OCI-LY1 (cell line): ENCODE measurements around the gene ABR.
"Not testable (repeated sequence)": the region's sequence is repeated elsewhere in the genome, so short reads cannot be mapped to it uniquely, and the experiment has no call there.

Experiments
- H2AFZ ChIP-seq: fragments of 200-600 bp; sonication (generic), shearing (Covaris generic); 2 replicates; pipeline ENCODE4 v1.6.0; 2014; ENCODE audit warnings: antibody characterized with exemption, mild to moderate bottlenecking, low read length
- H3F3A ChIP-seq: fragments of 200-600 bp; sonication (generic), shearing (Covaris generic); 2 replicates; pipeline ENCODE4 v1.6.0; 2014; ENCODE audit warnings: mild to moderate bottlenecking, antibody characterized with exemption, low read length, moderate library complexity; ENCODE audit not compliant: insufficient read depth
- H3K27ac ChIP-seq: fragments of 200-600 bp; sonication (generic); 2 replicates; pipeline ENCODE4 v1.5.1; 2014; ENCODE audit warnings: low read length, mixed run types, mild to moderate bottlenecking, low read depth; ENCODE audit not compliant: poor library complexity, severe bottlenecking
- H3K27me3 ChIP-seq: fragments of 200-600 bp; sonication (generic); 2 replicates; pipeline ENCODE4 v1.6.0; 2014; ENCODE audit warnings: antibody characterized with exemption, mild to moderate bottlenecking, low read length, moderate library complexity; ENCODE audit not compliant: insufficient read depth
- H3K36me3 ChIP-seq: fragments of 200-600 bp; sonication (generic); 2 replicates; pipeline ENCODE4 v1.6.1; 2014; ENCODE audit warnings: mild to moderate bottlenecking, antibody characterized with exemption, low read length, moderate library complexity, mixed read lengths; ENCODE audit not compliant: insufficient read depth
- H3K4me1 ChIP-seq: fragments of 200-600 bp; sonication (generic); 2 replicates; pipeline ENCODE4 v1.5.1; 2014; ENCODE audit warnings: mild to moderate bottlenecking, low read length, moderate library complexity; ENCODE audit not compliant: insufficient read depth, severe bottlenecking
- H3K4me2 ChIP-seq: fragments of 200-600 bp; sonication (generic), shearing (Covaris generic); 2 replicates; pipeline ENCODE4 v1.6.1; 2014; ENCODE audit warnings: low read length
- H3K4me3 ChIP-seq: fragments of 200-600 bp; sonication (generic); 2 replicates; pipeline ENCODE4 v1.5.1; 2014; ENCODE audit warnings: low read length, low read depth, mild to moderate bottlenecking, mixed read lengths; ENCODE audit not compliant: poor library complexity, severe bottlenecking
- H3K79me2 ChIP-seq: fragments of 200-600 bp; shearing (Covaris generic); 2 replicates; pipeline ENCODE4 v1.6.1; 2016; ENCODE audit warnings: mixed run types, low read length, mixed read lengths; ENCODE audit not compliant: insufficient read depth
- H3K9ac ChIP-seq: fragments of 200-600 bp; sonication (generic), shearing (Covaris generic); 2 replicates; pipeline ENCODE4 v1.6.1; 2014; ENCODE audit warnings: mild to moderate bottlenecking, low read length, mixed read lengths
- H3K9me2 ChIP-seq: fragments of 200-600 bp; sonication (generic), shearing (Covaris generic); 2 replicates; pipeline ENCODE4 v1.6.1; 2014; ENCODE audit warnings: low read depth, mild to moderate bottlenecking, low read length, mixed read lengths
- H3K9me3 ChIP-seq: fragments of 200-600 bp; shearing (Covaris generic); 2 replicates; pipeline ENCODE4 v1.6.1; 2014; ENCODE audit warnings: low read length, mixed read lengths
- H4K20me1 ChIP-seq: fragments of 200-600 bp; sonication (generic), shearing (Covaris generic); 2 replicates; pipeline ENCODE4 v1.6.0; 2016; ENCODE audit warnings: mild to moderate bottlenecking, low read length; ENCODE audit not compliant: insufficient read depth
- CTCF ChIP-seq: fragments of 200-600 bp; sonication (generic), shearing (Covaris generic); IDR thresholded peaks from 2 replicates; pipeline ENCODE4 v1.5.1; 2017; ENCODE audit warnings: mild to moderate bottlenecking, antibody characterized with exemption, low read length, moderate library complexity, mixed read lengths
- EZH2 ChIP-seq: fragments of 200-600 bp; sonication (generic), shearing (Covaris generic); IDR thresholded peaks from 2 replicates; pipeline ENCODE4 v1.8.0; 2017; ENCODE audit warnings: borderline replicate concordance, mixed run types, mild to moderate bottlenecking, antibody characterized with exemption, low read length, moderate library complexity, mixed read lengths

The ABR gene

DNA sequence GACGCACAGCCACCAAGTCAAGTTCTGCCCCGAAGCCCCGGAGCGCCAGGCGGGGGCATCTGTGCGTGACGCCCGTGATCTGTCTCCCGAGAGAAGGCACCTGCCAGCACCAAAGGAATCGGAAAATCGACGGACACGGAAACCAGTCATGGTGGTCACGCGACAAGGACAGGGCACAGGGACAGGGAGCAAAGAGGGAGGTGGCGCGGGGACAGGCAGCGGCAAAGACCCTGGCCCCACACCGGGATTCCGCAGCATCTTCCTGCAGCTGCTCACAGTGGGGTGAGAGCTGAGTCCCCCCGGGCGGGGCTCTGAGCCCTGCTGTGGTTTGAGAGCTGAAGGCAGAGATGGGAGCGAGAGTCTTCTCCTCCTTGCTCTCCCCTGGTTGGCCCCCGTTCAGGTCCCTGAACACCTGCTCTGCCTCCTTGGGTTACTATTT lies 56.4 kb downstream of the ABR start:
- H2AFZ ChIP-seq, result no peak overlapping the region
- H3K36me3 ChIP-seq, result peaks cover 11% of the 10 kb centered on the region; the same call in 1 of the 2 replicates
- TF ChIP-seq CTCF (no peak), EZH2 (no peak)
- no peaks in the 10 kb centered on the region for H3F3A ChIP-seq
- H3K4me3 ChIP-seq, result peak overlapping the region; percentile 19
- H3K9me3 ChIP-seq, result no peaks in the 10 kb centered on the region
- peak overlapping the region; percentile 23; the same call in 1 of the 2 replicates for H3K4me2 ChIP-seq
- no peak overlapping the region; the same call in 1 of the 2 replicates for H3K9ac ChIP-seq
- H3K4me1 ChIP-seq, result peaks cover 28% of the 10 kb centered on the region
- no peaks in the 10 kb centered on the region for H4K20me1 ChIP-seq
- peak overlapping the region; percentile 67 for H3K27ac ChIP-seq
- no peaks in the 10 kb centered on the region for H3K79me2 ChIP-seq
- H3K27me3 ChIP-seq, result no peaks in the 10 kb centered on the region
- no peaks in the 10 kb centered on the region for H3K9me2 ChIP-seq

DNA sequence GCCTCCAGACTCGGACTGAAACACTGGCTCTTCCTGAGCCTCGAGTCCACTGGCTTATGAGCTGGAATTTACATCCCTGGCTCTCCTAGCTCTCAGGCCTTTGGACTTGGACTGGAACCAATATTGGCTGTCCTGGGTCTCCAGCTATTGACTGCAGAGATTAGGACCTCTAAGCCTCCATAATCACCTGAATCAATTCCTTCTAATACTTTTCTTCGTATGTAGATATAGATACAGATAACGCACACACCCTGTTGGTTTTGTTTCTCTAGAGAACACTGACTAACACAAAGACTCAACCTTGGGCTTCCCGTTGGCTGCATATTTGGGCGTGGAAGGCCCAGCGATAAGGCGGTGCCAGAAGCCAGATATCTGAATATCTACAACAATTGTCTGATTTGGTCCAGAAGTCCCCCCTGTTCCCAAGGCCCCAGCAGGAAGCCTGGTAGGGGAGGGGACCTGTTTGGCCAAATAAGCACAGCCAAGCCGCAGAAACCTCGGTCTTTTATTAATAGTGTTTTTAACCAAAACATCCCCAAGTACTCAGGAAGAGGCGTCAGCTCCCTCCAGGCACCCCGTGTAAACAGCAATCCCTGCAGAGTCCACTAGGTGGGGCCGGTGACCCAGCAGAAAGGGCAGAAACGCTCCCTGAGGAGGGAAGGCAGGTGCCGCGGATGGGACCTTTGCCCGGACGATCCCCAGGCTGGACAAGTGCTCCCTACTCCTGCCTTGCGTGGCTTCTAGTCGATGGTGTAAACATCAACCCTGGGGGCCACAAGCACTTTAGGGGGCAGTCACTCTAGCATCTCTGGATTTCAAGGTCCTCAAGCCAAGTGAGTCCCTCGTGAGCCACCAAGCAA lies 57.0 kb downstream of the ABR start:
- H3K4me1 ChIP-seq, result peaks cover 28% of the 10 kb centered on the region
- H3K27ac ChIP-seq, result peak overlapping the region; percentile 67
- H3K36me3 ChIP-seq, result peaks cover 11% of the 10 kb centered on the region; the same call in 1 of the 2 replicates
- TF ChIP-seq EZH2, result no peak
- peak; percentile 93 for TF ChIP-seq CTCF
- H3K27me3 ChIP-seq, result no peaks in the 10 kb centered on the region
- no peaks in the 10 kb centered on the region for H3K9me2 ChIP-seq
- H3K79me2 ChIP-seq, result no peaks in the 10 kb centered on the region
- peak overlapping the region; percentile 19 for H3K4me3 ChIP-seq
- peak overlapping the region; percentile 23; the same call in 1 of the 2 replicates for H3K4me2 ChIP-seq
- H3K9me3 ChIP-seq, result no peaks in the 10 kb centered on the region
- H4K20me1 ChIP-seq, result no peaks in the 10 kb centered on the region
- H2AFZ ChIP-seq, result no peak overlapping the region
- no peak overlapping the region; the same call in 1 of the 2 replicates for H3K9ac ChIP-seq
- no peaks in the 10 kb centered on the region for H3F3A ChIP-seq

GRCh38 chr17:1121442-1121817 lies 58.4 kb downstream of the ABR start:
- H3K4me2 ChIP-seq, H3K79me2 ChIP-seq, H3K27ac ChIP-seq, H4K20me1 ChIP-seq, H3K4me3 ChIP-seq, H2AFZ ChIP-seq, H3K9me2 ChIP-seq, H3K27me3 ChIP-seq, H3K9ac ChIP-seq, H3F3A ChIP-seq, H3K9me3 ChIP-seq: not testable (repeated sequence)
- peaks cover 28% of the 10 kb centered on the region for H3K4me1 ChIP-seq
- H3K36me3 ChIP-seq, result peaks cover 11% of the 10 kb centered on the region; the same call in 1 of the 2 replicates
